GM19397 (cell line): ENCODE measurements around the gene FLT1.
A peak's percentile ranks its signal among the peaks of the same experiment; 100 is the strongest.

Source experiments
- ATAC-seq: cut with Tn5 transposase; IDR thresholded peaks from one replicate; pipeline ENCODE4 v1.9.1; 2021; ENCODE audit warnings: mild to moderate bottlenecking, moderate library complexity; ENCODE audit not compliant: unreplicated experiment

FLT1 gene

GRCh38 chr13:28432816-28433560, 61.9 kb downstream of the FLT1 start:
- ATAC-seq, result no peak

GRCh38 chr13:28429685-28430290, 65.1 kb downstream of the FLT1 start:
- peak; percentile 84 for ATAC-seq

GRCh38 chr13:28429096-28429495, 65.8 kb downstream of the FLT1 start:
- ATAC-seq, result no peak

- no peak for ATAC-seq
These were observed 68.5 kb downstream of the FLT1 start for GRCh38 chr13:28426381-28426780.

GRCh38 chr13:28425793-28426192, 69.1 kb downstream of the FLT1 start:
- no peak for ATAC-seq

GRCh38 chr13:28424541-28424940, 70.4 kb downstream of the FLT1 start:
- ATAC-seq, result no peak

GRCh38 chr13:28423010-28423409, 71.9 kb downstream of the FLT1 start:
- peak; percentile 84 for ATAC-seq

GRCh38 chr13:28421676-28422410, 73.1 kb downstream of the FLT1 start:
- ATAC-seq, result no peak

- ATAC-seq, result no peak
These were observed 74.2 kb downstream of the FLT1 start for GRCh38 chr13:28420704-28421103.

GRCh38 chr13:28415994-28416421, 78.9 kb downstream of the FLT1 start:
- ATAC-seq, result no peak

- ATAC-seq, result no peak
These were observed 80.9 kb downstream of the FLT1 start for GRCh38 chr13:28413999-28414398.

- no peak for ATAC-seq
These were observed 81.9 kb downstream of the FLT1 start for GRCh38 chr13:28412981-28413380.

- no peak for ATAC-seq
These were observed 83.0 kb downstream of the FLT1 start for GRCh38 chr13:28411831-28412353.

GRCh38 chr13:28410096-28410495, 84.8 kb downstream of the FLT1 start:
- no peak for ATAC-seq

- no peak for ATAC-seq
These were observed 85.3 kb downstream of the FLT1 start for GRCh38 chr13:28409648-28410047.

GRCh38 chr13:28408863-28409262, 86.1 kb downstream of the FLT1 start:
- ATAC-seq, result no peak

GRCh38 chr13:28408235-28408848, 86.6 kb downstream of the FLT1 start:
- no peak for ATAC-seq

GRCh38 chr13:28406733-28407266, 88.1 kb downstream of the FLT1 start:
- ATAC-seq, result no peak

- no peak for ATAC-seq
These were observed 92.9 kb downstream of the FLT1 start for GRCh38 chr13:28402057-28402381.

GRCh38 chr13:28401303-28402056, 93.4 kb downstream of the FLT1 start:
- no peak for ATAC-seq
